MM.1S (cell line): ENCODE measurements around the gene SLC35E2B.
A peak's percentile ranks its signal among the peaks of the same experiment; 100 is the strongest.
"Not testable (repeated sequence)": the region's sequence is repeated elsewhere in the genome, so short reads cannot be mapped to it uniquely, and the experiment has no call there.

Source experiments
- DNase-seq: peaks from one replicate; pipeline ENCODE4 v3.0.0-alpha.2; 2015
- H2AFZ ChIP-seq: fragments of 300-600 bp; sonication (generic); 2 replicates; pipeline ENCODE4 v1.6.0; 2016; ENCODE audit warnings: antibody characterized with exemption, low read length
- H3F3A ChIP-seq: fragments of 300-600 bp; sonication (generic); 2 replicates; pipeline ENCODE4 v1.6.1; 2016; ENCODE audit warnings: mild to moderate bottlenecking, antibody characterized with exemption, low read length, moderate library complexity, mixed read lengths; ENCODE audit not compliant: insufficient read depth
- H3K27ac ChIP-seq: fragments of 300-600 bp; sonication (generic); 2 replicates; pipeline ENCODE4 v1.5.1; 2016; ENCODE audit warnings: mild to moderate bottlenecking, low read length
- H3K27me3 ChIP-seq: fragments of 300-600 bp; sonication (generic); replicated peaks from 2 replicates; pipeline ENCODE4 v1.6.0; 2016; ENCODE audit warnings: low read length; ENCODE audit not compliant: insufficient read depth
- H3K36me3 ChIP-seq: fragments of 300-600 bp; sonication (generic); replicated peaks from 2 replicates; pipeline ENCODE4 v1.6.1; 2016; ENCODE audit warnings: mild to moderate bottlenecking, low read length, mixed read lengths; ENCODE audit not compliant: insufficient read depth
- H3K4me1 ChIP-seq: fragments of 300-600 bp; sonication (generic); 2 replicates; pipeline ENCODE4 v1.6.1; 2016; ENCODE audit warnings: low read length, mixed read lengths
- H3K4me2 ChIP-seq: fragments of 300-600 bp; sonication (generic); 2 replicates; pipeline ENCODE4 v1.6.0; 2016; ENCODE audit warnings: low read depth, low read length
- H3K4me3 ChIP-seq: fragments of 300-600 bp; sonication (generic); 2 replicates; pipeline ENCODE4 v1.5.1; 2016; ENCODE audit warnings: low read length, mixed read lengths
- H3K79me2 ChIP-seq: fragments of 300-600 bp; sonication (generic); 2 replicates; pipeline ENCODE4 v1.6.1; 2016; ENCODE audit warnings: mixed run types, low read length, mixed read lengths
- H3K9ac ChIP-seq: fragments of 300-600 bp; sonication (generic); 2 replicates; pipeline ENCODE4 v1.6.1; 2016; ENCODE audit warnings: low read length, mixed read lengths
- H3K9me2 ChIP-seq: fragments of 300-600 bp; sonication (generic); replicated peaks from 2 replicates; pipeline ENCODE4 v1.6.1; 2016; ENCODE audit warnings: mild to moderate bottlenecking, low read length, mixed read lengths; ENCODE audit not compliant: insufficient read depth
- H3K9me3 ChIP-seq: fragments of 300-600 bp; sonication (generic); replicated peaks from 2 replicates; pipeline ENCODE4 v1.6.1; 2016; ENCODE audit warnings: mild to moderate bottlenecking, low read length, mixed read lengths; ENCODE audit not compliant: insufficient read depth
- H4K20me1 ChIP-seq: fragments of 300-600 bp; sonication (generic); 2 replicates; pipeline ENCODE4 v1.6.1; 2016; ENCODE audit warnings: mild to moderate bottlenecking, low read length, moderate library complexity, mixed read lengths; ENCODE audit not compliant: insufficient read depth
- CTCF ChIP-seq: fragments of 300-600 bp; sonication (generic); IDR thresholded peaks from 2 replicates; pipeline ENCODE4 v1.5.1; 2016; ENCODE audit warnings: antibody characterized with exemption, low read length, mixed read lengths
- EZH2 ChIP-seq: fragments of 300-600 bp; sonication (generic); optimal IDR thresholded peaks from 2 replicates; pipeline ENCODE3; 2017; ENCODE audit warnings: low read depth, mild to moderate bottlenecking, antibody characterized with exemption, low read length, mixed read lengths
- EZH2phosphoT487 ChIP-seq: fragments of 300-600 bp; sonication (generic); IDR thresholded peaks from 2 replicates; pipeline ENCODE4 v1.6.1; 2018; ENCODE audit warnings: antibody characterized with exemption, low read length

SLC35E2B gene

GRCh38 chr1:1696431-1697357, 4.1 kb upstream of the SLC35E2B start:
- not testable (repeated sequence) for H3K9me3 ChIP-seq, H3K4me1 ChIP-seq, H3K27ac ChIP-seq, DNase-seq, H3K79me2 ChIP-seq, H4K20me1 ChIP-seq, H3K36me3 ChIP-seq, H2AFZ ChIP-seq, H3K9me2 ChIP-seq, H3F3A ChIP-seq, H3K4me3 ChIP-seq, H3K27me3 ChIP-seq, H3K4me2 ChIP-seq, H3K9ac ChIP-seq

GRCh38 chr1:1692324-1692713, 276 bp downstream of the SLC35E2B start:
- Histone ChIP-seq H3K9ac (peak overlapping the region; percentile 72), H3K79me2 (peaks cover 10% of the 10 kb centered on the region), H3K27ac (peak overlapping the region; percentile 84; the same call in 1 of the 2 replicates), H3K4me3 (peak overlapping the region; percentile 48; the same call in 1 of the 2 replicates)
- not testable (repeated sequence) for H3K9me2 ChIP-seq, H3K4me1 ChIP-seq, H3K36me3 ChIP-seq, H3K4me2 ChIP-seq, H3F3A ChIP-seq, H2AFZ ChIP-seq, H3K9me3 ChIP-seq, H4K20me1 ChIP-seq, H3K27me3 ChIP-seq
- peak; percentile 45 for DNase-seq

- not testable (repeated sequence) for DNase-seq, H3K4me2 ChIP-seq, H3K9me2 ChIP-seq, H2AFZ ChIP-seq, H4K20me1 ChIP-seq, H3F3A ChIP-seq, H3K4me3 ChIP-seq, H3K36me3 ChIP-seq, H3K27me3 ChIP-seq, H3K27ac ChIP-seq, H3K9me3 ChIP-seq, H3K9ac ChIP-seq, H3K4me1 ChIP-seq
- peaks cover 15% of the 10 kb centered on the region for H3K79me2 ChIP-seq
Measured at GRCh38 chr1:1691443-1691842, 1.2 kb downstream of the SLC35E2B start.

GRCh38 chr1:1689526-1689925, 3.1 kb downstream of the SLC35E2B start:
- H3K36me3 ChIP-seq, H2AFZ ChIP-seq, H3K4me2 ChIP-seq, H4K20me1 ChIP-seq, H3K27me3 ChIP-seq, H3K9ac ChIP-seq, H3F3A ChIP-seq, H3K4me1 ChIP-seq, DNase-seq, H3K9me3 ChIP-seq, H3K27ac ChIP-seq, H3K4me3 ChIP-seq, H3K9me2 ChIP-seq: not testable (repeated sequence)
- H3K79me2 ChIP-seq = peaks cover 28% of the 10 kb centered on the region

GRCh38 chr1:1687846-1688245, 4.7 kb downstream of the SLC35E2B start:
- no peaks in the 10 kb centered on the region for H3K36me3 ChIP-seq
- no peaks in the 10 kb centered on the region for H3K9me3 ChIP-seq
- H3F3A ChIP-seq = no peaks in the 10 kb centered on the region
- H4K20me1 ChIP-seq = no peaks in the 10 kb centered on the region
- H3K27me3 ChIP-seq = no peaks in the 10 kb centered on the region
- H3K9ac ChIP-seq = no peak overlapping the region
- no peaks in the 10 kb centered on the region for H3K4me1 ChIP-seq
- H3K9me2 ChIP-seq = no peaks in the 10 kb centered on the region
- H3K4me3 ChIP-seq = no peak overlapping the region
- peaks cover 43% of the 10 kb centered on the region for H3K79me2 ChIP-seq
- H2AFZ ChIP-seq = no peak overlapping the region
- H3K27ac ChIP-seq = no peak overlapping the region
- no peak for DNase-seq
- no peak overlapping the region for H3K4me2 ChIP-seq
- TF ChIP-seq EZH2phosphoT487 (no peak), CTCF (no peak), EZH2 (no peak)
